Tibial nerve (tissue), 4 donors: ENCODE data around the gene DMWD.

Experiments
- CTCF ChIP-seq, 5 experiments: fragments of 200-600 bp in 3 of 5; fragments of 450-650 bp in 2 of 5; sonication (generic) in 3 of 5; IDR thresholded peaks; one replicate each; pipeline ENCODE4 v1.5.1; 2016 to 2019; ENCODE audit warnings: antibody characterized with exemption in 5 of 5, mild to moderate bottlenecking in 3 of 5, moderate library complexity in 2 of 5
- EP300 ChIP-seq, 2 donors: sonication (generic); formaldehyde crosslinking; IDR thresholded peaks; one replicate each; pipeline ENCODE4 v1.6.1; 2017; ENCODE audit warnings: antibody characterized with exemption in 2 of 2, mild to moderate bottlenecking in 1 of 2
- POLR2A ChIP-seq, 2 donors: fragments of 450-650 bp; IDR thresholded peaks; one replicate each; pipeline ENCODE4 v1.6.1; 2017; ENCODE audit warnings: antibody characterized with exemption in 2 of 2, mild to moderate bottlenecking in 2 of 2, moderate library complexity in 2 of 2

DNA sequence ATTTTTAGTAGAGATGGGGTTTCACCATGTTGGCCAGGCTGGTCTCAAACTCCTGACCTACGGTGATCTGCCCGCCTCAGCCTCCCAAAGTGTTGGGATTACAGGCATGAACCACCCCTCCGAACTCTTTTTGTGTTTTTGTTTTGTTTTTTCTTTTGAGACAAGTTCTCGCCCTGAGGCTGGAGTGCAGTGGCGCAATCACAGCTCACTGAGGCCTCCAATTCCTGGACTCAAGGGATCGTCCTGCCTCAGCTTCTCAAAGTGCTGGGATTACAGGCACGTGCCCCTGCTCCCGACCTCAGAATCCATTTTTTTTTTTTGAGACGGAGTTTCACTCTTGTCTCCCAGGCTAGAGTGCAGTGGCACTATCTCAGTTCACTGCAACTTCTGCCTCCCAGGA, 35.0 kb downstream of the DMWD start:
- TF ChIP-seq CTCF (IDR thresholded peaks at IDR 0.05) = no peak
- no peak for TF ChIP-seq POLR2A (IDR thresholded peaks at IDR 0.05)
- TF ChIP-seq EP300 (IDR thresholded peaks at IDR 0.05) = no peak
